Spleen (tissue), 11 donors: Measurements from ENCODE around the gene MIER3. TPM values are rescaled to one million over a fixed set of nuclear protein-coding genes. Genes with fewer than 3 reads are reported as not detected.

Source experiments
- DNase-seq: peaks from one replicate; pipeline ENCODE4 v3.0.0-alpha.2; 2020
- H3K27ac ChIP-seq, 8 donors: fragments of 200-600 bp; sonication (generic) in 7 of 8; 1 replicate in 4 of 8; 2 replicates in 4 of 8; pipeline versions ENCODE4 v1.5.0 to v1.8.0; 2016 to 2021; ENCODE audit warnings: inconsistent platforms in 4 of 8, mild to moderate bottlenecking in 4 of 8, moderate library complexity in 1 of 8
- H3K27me3 ChIP-seq, 7 donors: fragments of 200-600 bp; sonication (generic) in 6 of 7; replicated peaks in 1 of 7; 1 replicate in 4 of 7; 2 replicates in 3 of 7; pipeline versions ENCODE4 v1.5.0 to v1.8.0; 2016 to 2021; ENCODE audit warnings: inconsistent platforms in 3 of 7, mild to moderate bottlenecking in 1 of 7
- H3K36me3 ChIP-seq, 6 donors: fragments of 200-600 bp; sonication (generic) in 5 of 6; 1 replicate in 4 of 6; 2 replicates in 2 of 6; pipeline versions ENCODE4 v1.5.0 to v1.8.0; 2016 to 2021; ENCODE audit warnings: inconsistent platforms in 2 of 6
- H3K4me1 ChIP-seq, 6 donors: fragments of 200-600 bp; sonication (generic) in 5 of 6; 1 replicate in 3 of 6; 2 replicates in 3 of 6; pipeline versions ENCODE4 v1.5.0 to v1.8.0; 2016 to 2021; ENCODE audit warnings: inconsistent platforms in 3 of 6
- H3K4me3 ChIP-seq, 8 donors: fragments of 200-600 bp; sonication (generic) in 7 of 8; 1 replicate in 4 of 8; 2 replicates in 4 of 8; pipeline versions ENCODE4 v1.5.0 to v1.8.0; 2016 to 2021; ENCODE audit warnings: inconsistent platforms in 4 of 8, mild to moderate bottlenecking in 4 of 8, moderate library complexity in 2 of 8
- H3K9me3 ChIP-seq, 8 donors: fragments of 200-600 bp; sonication (generic) in 7 of 8; 1 replicate in 4 of 8; 2 replicates in 4 of 8; pipeline versions ENCODE4 v1.5.0 to v1.8.0; 2016 to 2021; ENCODE audit warnings: inconsistent platforms in 4 of 8
- POLR2A ChIP-seq, 3 donors: fragments of 450-650 bp; IDR thresholded peaks; one replicate each; pipeline ENCODE4 v1.5.1; 2017; ENCODE audit warnings: antibody characterized with exemption in 3 of 3, mild to moderate bottlenecking in 1 of 3
- POLR2AphosphoS5 ChIP-seq, 3 donors: sonication (generic); formaldehyde crosslinking; IDR thresholded peaks; one replicate each; pipeline ENCODE4 v1.5.1; 2017; ENCODE audit warnings: antibody characterized with exemption in 3 of 3
- WGBS, 5 donors: extraction: QIAGEN DNeasy Blood & Tissue Kit in 3 of 5; methylation state at CpG; one replicate each; pipeline versions ENCODE4 v1.1.5 to v1.1.7; 2013 to 2018; 5-methylcytosine and 5-hydroxymethylcytosine counted together
- intact Hi-C: fragments of 100-400 bp; cut with DNase I; formaldehyde crosslinking; loops from one replicate; pipeline ENCODE4 v1.15.0; 2023; ENCODE audit warnings: low total_unique reads
- polyA plus RNA-seq, 3 donors: library from polyadenylated mRNA; stranded (reverse); fragments of 200-250 nt; gene quantifications; one replicate each; pipeline ENCODE4 v1.2.1, GENCODE V29; 2013
- total RNA-seq, 7 donors: library from RNA; depleted of rRNA in 3 of 7; stranded (reverse); fragments of >200 nt in 3 of 7; fragmentation: NEBNext Ultra II Directional in 4 of 7; extraction: Animal tissue kit (Norgen Biotek cat#: 25700) in 4 of 7; gene quantifications; one replicate each; pipeline versions ENCODE4 v1.1.0 to v1.2.1, GENCODE V29; 2016 to 2021
- TF ChIP-seq, protein P1 (sequence below), 11 experiments: fragments of 200-600 bp in 7 of 11; fragments of 450-650 bp in 4 of 11; sonication (generic) in 4 of 11; IDR thresholded peaks in 8 of 11; conservative IDR thresholded peaks in 3 of 11; 1 replicate in 7 of 11; 2 replicates in 4 of 11; pipeline versions ENCODE4 v1.4.0 to v1.8.0; 2016 to 2021; ENCODE audit warnings: antibody characterized with exemption in 11 of 11, inconsistent platforms in 4 of 11, mild to moderate bottlenecking in 1 of 11
- donor health status: healthy with polysubstance abuse.
- donor health status: DM: no; HTN: no; CAD: no; lungs with moderate emphysema.
- donor health status: DM: no; HTN: no; CAD: no.
- donor health status: Bipolar disorder and iron deficiency.
- donor health status: healthy.
- donor health status: DM: no; HTN: no; CAD: no.
- donor health status: DM: yes; HTN: yes; CAD: no.

The MIER3 gene
- total and polyA plus RNA-seq, 10 donors: 5.3 to 24.6 (median 17.9) TPM

DNA sequence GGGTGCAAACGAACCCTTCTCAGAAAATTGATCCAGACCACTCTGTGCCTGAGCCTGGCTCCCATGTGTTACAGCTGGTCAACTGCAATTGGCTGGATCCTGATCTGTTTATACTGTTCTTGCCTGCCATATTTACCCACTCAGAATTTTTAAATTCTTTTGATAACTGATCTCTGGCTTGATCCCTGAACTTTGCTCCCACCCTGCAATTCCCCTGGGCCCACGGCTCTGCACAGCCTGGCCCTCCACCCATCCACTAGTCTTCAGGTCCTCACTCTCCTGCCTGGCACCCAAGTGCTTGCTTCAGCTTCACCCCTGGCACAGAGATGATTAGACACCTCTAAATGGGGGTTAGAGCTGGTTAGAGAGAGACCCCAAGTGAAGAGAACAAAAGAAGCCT, 25.9 kb upstream of the MIER3 start:
- DNase-seq: no peak
- Histone ChIP-seq H3K9me3 (no peaks in the 10 kb centered on the region), H3K36me3 (no peaks in the 10 kb centered on the region), H3K27me3 (no peaks in the 10 kb centered on the region), H3K4me1 (no peaks in the 10 kb centered on the region), H3K27ac (no peak overlapping the region), H3K4me3 (no peak overlapping the region)
- intact Hi-C loops: no loop called here
- no peak for TF ChIP-seq POLR2AphosphoS5 (IDR thresholded peaks at IDR 0.05)
- no peak for TF ChIP-seq POLR2A (IDR thresholded peaks at IDR 0.05)
- TF ChIP-seq, protein P1, sequence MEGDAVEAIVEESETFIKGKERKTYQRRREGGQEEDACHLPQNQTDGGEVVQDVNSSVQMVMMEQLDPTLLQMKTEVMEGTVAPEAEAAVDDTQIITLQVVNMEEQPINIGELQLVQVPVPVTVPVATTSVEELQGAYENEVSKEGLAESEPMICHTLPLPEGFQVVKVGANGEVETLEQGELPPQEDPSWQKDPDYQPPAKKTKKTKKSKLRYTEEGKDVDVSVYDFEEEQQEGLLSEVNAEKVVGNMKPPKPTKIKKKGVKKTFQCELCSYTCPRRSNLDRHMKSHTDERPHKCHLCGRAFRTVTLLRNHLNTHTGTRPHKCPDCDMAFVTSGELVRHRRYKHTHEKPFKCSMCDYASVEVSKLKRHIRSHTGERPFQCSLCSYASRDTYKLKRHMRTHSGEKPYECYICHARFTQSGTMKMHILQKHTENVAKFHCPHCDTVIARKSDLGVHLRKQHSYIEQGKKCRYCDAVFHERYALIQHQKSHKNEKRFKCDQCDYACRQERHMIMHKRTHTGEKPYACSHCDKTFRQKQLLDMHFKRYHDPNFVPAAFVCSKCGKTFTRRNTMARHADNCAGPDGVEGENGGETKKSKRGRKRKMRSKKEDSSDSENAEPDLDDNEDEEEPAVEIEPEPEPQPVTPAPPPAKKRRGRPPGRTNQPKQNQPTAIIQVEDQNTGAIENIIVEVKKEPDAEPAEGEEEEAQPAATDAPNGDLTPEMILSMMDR (IDR thresholded peaks at IDR 0.05 in 8 of 11, conservative IDR thresholded peaks at IDR 0.05 in 3 of 11): no peak
- 68 to 80% (median 74%) methylated on average over 2 of the region's 2 CpGs for WGBS, 5 donors

DNA sequence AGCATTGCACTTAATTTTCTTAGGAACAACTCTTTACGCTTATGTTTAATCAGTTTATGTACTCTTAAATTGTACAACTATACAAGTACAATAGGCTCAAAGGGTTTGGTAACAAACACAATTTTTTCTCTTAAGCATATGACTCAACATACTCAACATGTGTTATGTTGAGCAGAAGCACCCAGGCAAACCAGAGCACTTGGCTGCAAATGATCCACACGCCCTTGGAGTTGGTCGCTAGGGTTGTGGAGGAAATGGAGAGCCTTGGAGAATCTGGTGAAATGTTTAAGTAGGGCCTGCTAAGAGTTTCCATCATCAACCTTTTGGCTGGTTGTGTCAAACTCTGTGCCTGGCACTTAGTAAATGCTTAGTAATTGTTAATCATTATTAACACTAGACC, 25.1 kb upstream of the MIER3 start:
- no peak overlapping the region for H3K4me3 ChIP-seq
- WGBS, 5 donors: 90 to 97% (median 93%) methylated on average over 3 of the region's 3 CpGs
- intact Hi-C loops: no loop called here
- no peak for DNase-seq
- no peaks in the 10 kb centered on the region for H3K9me3 ChIP-seq
- H3K27me3 ChIP-seq: no peaks in the 10 kb centered on the region
- TF ChIP-seq, protein P1 (IDR thresholded peaks at IDR 0.05 in 8 of 11, conservative IDR thresholded peaks at IDR 0.05 in 3 of 11): no peak
- no peak for TF ChIP-seq POLR2AphosphoS5 (IDR thresholded peaks at IDR 0.05)
- TF ChIP-seq POLR2A (IDR thresholded peaks at IDR 0.05): no peak
- no peaks in the 10 kb centered on the region for H3K4me1 ChIP-seq
- no peaks in the 10 kb centered on the region for H3K36me3 ChIP-seq
- no peak overlapping the region for H3K27ac ChIP-seq

DNA sequence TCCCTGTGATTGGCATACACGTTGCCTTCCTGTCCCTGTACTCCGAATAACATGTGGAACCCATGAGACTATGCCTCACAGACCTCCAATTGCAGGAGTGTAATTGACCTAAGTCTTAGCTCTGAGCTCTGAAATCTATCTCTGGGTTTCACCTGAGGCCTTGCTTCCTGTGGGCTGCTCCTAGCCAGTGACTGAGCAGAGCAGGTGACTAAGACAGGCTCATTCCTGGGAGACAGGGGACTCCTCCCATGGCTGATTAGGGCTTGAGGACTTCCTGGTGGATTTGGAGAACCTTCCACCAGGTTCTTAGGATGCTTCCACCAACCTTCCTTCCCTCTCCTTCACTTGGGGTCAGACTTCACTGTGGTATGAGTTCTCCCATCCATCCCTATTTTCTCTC, 22.3 kb upstream of the MIER3 start:
- 79 to 91% (median 87%) methylated on average over 2 of the region's 2 CpGs for WGBS, 5 donors
- no peaks in the 10 kb centered on the region for H3K36me3 ChIP-seq
- intact Hi-C loops: no loop called here
- no peak overlapping the region for H3K27ac ChIP-seq
- H3K9me3 ChIP-seq: no peaks in the 10 kb centered on the region
- DNase-seq: no peak
- no peaks in the 10 kb centered on the region for H3K27me3 ChIP-seq
- TF ChIP-seq POLR2A (IDR thresholded peaks at IDR 0.05): no peak
- TF ChIP-seq POLR2AphosphoS5 (IDR thresholded peaks at IDR 0.05): no peak
- TF ChIP-seq, protein P1 (IDR thresholded peaks at IDR 0.05 in 8 of 11, conservative IDR thresholded peaks at IDR 0.05 in 3 of 11): no peak
- no peaks in the 10 kb centered on the region for H3K4me1 ChIP-seq
- no peak overlapping the region for H3K4me3 ChIP-seq

DNA sequence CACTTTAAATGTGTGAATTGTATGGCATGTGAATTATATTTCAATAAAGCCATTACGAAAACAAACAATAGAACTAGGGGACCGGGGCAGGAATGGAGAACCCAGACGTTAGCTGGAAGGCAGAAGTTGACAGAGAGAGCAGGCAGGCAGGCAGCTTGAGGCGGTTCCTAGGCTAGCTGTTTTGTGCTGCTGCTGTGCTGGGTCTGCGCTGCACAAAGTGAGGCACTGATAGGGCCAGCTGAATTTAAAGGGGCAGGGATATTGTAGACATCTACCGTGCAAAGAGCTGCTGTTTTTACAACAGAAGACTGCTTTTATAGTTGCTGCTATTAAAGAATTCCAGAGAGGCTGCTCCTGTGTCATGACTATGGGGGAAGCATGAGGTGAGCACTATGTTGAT, 21.6 kb upstream of the MIER3 start:
- intact Hi-C loops: no loop called here
- TF ChIP-seq POLR2A (IDR thresholded peaks at IDR 0.05): no peak
- TF ChIP-seq, protein P1 (IDR thresholded peaks at IDR 0.05 in 8 of 11, conservative IDR thresholded peaks at IDR 0.05 in 3 of 11): no peak

More for the DNA sequence above, 21.6 kb upstream of the MIER3 start:
- H3K27ac ChIP-seq: no peak overlapping the region
- no peaks in the 10 kb centered on the region for H3K9me3 ChIP-seq
- H3K4me1 ChIP-seq: no peaks in the 10 kb centered on the region
- no peak overlapping the region for H3K4me3 ChIP-seq
- WGBS, 5 donors: 71 to 78% (median 71%) methylated on average over 6 of the region's 6 CpGs
- no peaks in the 10 kb centered on the region for H3K27me3 ChIP-seq
- no peaks in the 10 kb centered on the region for H3K36me3 ChIP-seq
- no peak for DNase-seq
